HK-2 (cell line): ENCODE data around the gene FAM181B.

Source experiments
- DNase-seq: peaks from one replicate; pipeline ENCODE4 v3.0.0-alpha.2; 2018; ENCODE audit not compliant: unreplicated experiment

FAM181B gene

GRCh38 chr11:82682003-82682751, 51.5 kb downstream of the FAM181B start:
- DNase-seq: no peak

GRCh38 chr11:82680252-82680651, 53.4 kb downstream of the FAM181B start:
- DNase-seq: no peak
